ENCODE data around the gene NOS1. TPM values are rescaled to one million over a fixed set of nuclear protein-coding genes. Genes with fewer than 3 reads are reported as not detected.

NOS1 gene
- total and polyA plus RNA-seq, 2 experiments from 2014 or later, result 0.63 to 3.0 TPM

GRCh38 chr12:117408161-117408791, 46.9 kb upstream of the NOS1 start (continued):
- TF ChIP-seq ZNF462 (CRISPR knock-in tag; IDR thresholded peaks at IDR 0.05) (no peak), ZNF331 (CRISPR knock-in tag; IDR thresholded peaks at IDR 0.05; ENCODE audit: low read depth) (no peak), NANOG (IDR thresholded peaks at IDR 0.05; ENCODE audit: borderline replicate concordance) (no peak), EZH2 (IDR thresholded peaks at IDR 0.05; ENCODE audit: low read depth, unreplicated experiment) (no peak)

GRCh38 chr12:117404940-117405339, 43.5 kb upstream of the NOS1 start:
- Histone ChIP-seq H3F3A (replicated peaks; ENCODE audit: low read depth) (no peaks in the 10 kb centered on the region), H2AFZ (no peak overlapping the region), H3K27ac (ENCODE audit: low read depth) (no peak overlapping the region), H4K20me1 (replicated peaks; ENCODE audit: insufficient read depth) (no peaks in the 10 kb centered on the region), H3K4me1 (ENCODE audit: insufficient read depth) (peaks cover 13% of the 10 kb centered on the region), H3K27me3 (ENCODE audit: insufficient read depth) (no peaks in the 10 kb centered on the region), H3K4me3 (no peak overlapping the region), H3K36me3 (ENCODE audit: insufficient read depth) (no peaks in the 10 kb centered on the region), H3K9me2 (ENCODE audit: insufficient read depth) (no peaks in the 10 kb centered on the region), H3K4me2 (no peak overlapping the region), H3K79me2 (replicated peaks; ENCODE audit: insufficient read depth) (no peaks in the 10 kb centered on the region)
- DNase-seq (ENCODE audit: low spot score), result no peak
- TF ChIP-seq NANOG (IDR thresholded peaks at IDR 0.05; ENCODE audit: borderline replicate concordance) (no peak), EZH2 (IDR thresholded peaks at IDR 0.05; ENCODE audit: low read depth, unreplicated experiment) (no peak), ZNF331 (CRISPR knock-in tag; IDR thresholded peaks at IDR 0.05; ENCODE audit: low read depth) (no peak)
- TF ChIP-seq, protein P1, sequence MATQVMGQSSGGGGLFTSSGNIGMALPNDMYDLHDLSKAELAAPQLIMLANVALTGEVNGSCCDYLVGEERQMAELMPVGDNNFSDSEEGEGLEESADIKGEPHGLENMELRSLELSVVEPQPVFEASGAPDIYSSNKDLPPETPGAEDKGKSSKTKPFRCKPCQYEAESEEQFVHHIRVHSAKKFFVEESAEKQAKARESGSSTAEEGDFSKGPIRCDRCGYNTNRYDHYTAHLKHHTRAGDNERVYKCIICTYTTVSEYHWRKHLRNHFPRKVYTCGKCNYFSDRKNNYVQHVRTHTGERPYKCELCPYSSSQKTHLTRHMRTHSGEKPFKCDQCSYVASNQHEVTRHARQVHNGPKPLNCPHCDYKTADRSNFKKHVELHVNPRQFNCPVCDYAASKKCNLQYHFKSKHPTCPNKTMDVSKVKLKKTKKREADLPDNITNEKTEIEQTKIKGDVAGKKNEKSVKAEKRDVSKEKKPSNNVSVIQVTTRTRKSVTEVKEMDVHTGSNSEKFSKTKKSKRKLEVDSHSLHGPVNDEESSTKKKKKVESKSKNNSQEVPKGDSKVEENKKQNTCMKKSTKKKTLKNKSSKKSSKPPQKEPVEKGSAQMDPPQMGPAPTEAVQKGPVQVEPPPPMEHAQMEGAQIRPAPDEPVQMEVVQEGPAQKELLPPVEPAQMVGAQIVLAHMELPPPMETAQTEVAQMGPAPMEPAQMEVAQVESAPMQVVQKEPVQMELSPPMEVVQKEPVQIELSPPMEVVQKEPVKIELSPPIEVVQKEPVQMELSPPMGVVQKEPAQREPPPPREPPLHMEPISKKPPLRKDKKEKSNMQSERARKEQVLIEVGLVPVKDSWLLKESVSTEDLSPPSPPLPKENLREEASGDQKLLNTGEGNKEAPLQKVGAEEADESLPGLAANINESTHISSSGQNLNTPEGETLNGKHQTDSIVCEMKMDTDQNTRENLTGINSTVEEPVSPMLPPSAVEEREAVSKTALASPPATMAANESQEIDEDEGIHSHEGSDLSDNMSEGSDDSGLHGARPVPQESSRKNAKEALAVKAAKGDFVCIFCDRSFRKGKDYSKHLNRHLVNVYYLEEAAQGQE (IDR thresholded peaks at IDR 0.05; ENCODE audit: unreplicated experiment), result no peak
- H3K27me3 Mint-ChIP-seq (ENCODE audit: insufficient read depth, low read depth, poor library complexity), result peaks cover 9% of the 10 kb centered on the region
- H3K9me3 Mint-ChIP-seq, result no peaks in the 10 kb centered on the region
- peaks cover 13% of the 10 kb centered on the region for H3K4me1 Mint-ChIP-seq
- no peak overlapping the region for H3K27ac Mint-ChIP-seq
- ATAC-seq, result no peak
- no peak overlapping the region for H3K4me3 Mint-ChIP-seq
- H3K36me3 Mint-ChIP-seq (ENCODE audit: low read depth), result no peaks in the 10 kb centered on the region
